T-helper 2 cell (primary cell): Measurements from ENCODE around the gene FOXD4L1.
"Not testable (repeated sequence)": the region's sequence is repeated elsewhere in the genome, so short reads cannot be mapped to it uniquely, and the experiment has no call there.

Experiments
- DNase-seq, 5 experiments: peaks; one replicate each; pipeline versions ENCODE4 v3.0.0 to v3.0.0-alpha.2; 2012 to 2022
- total RNA-seq, 2 donors: gene quantifications; one replicate each; lab custom pipeline; 2026; lab: John Stamatoyannopoulos, UW

FOXD4L1 gene
- 0.13 to 0.31 reads per million in 2 donors for total RNA-seq

- DNase-seq: not testable (repeated sequence)
Measured at GRCh38 chr2:113498365-113498764, at the start of gene FOXD4L1. Gene FOXD4L1, plus strand, starts transcription at chr2:113498665. Its CDS starts 592 bp downstream, at chr2:113499257.

GRCh38 chr2:113465770-113466169 is 32.7 kb upstream of the FOXD4L1 start:
- not testable (repeated sequence) for DNase-seq

GRCh38 chr2:113476688-113477368 is 21.6 kb upstream of the FOXD4L1 start:
- not testable (repeated sequence) for DNase-seq

- not testable (repeated sequence) for DNase-seq
Measured at GRCh38 chr2:113496527-113496926, 1.9 kb upstream of the FOXD4L1 start.

- DNase-seq: not testable (repeated sequence)
Measured at GRCh38 chr2:113499019-113499885, 787 bp downstream of the FOXD4L1 start.

- DNase-seq: not testable (repeated sequence)
Measured at GRCh38 chr2:113499886-113500722, 1.6 kb downstream of the FOXD4L1 start.

- DNase-seq: peak in 2 of 5 experiments; percentile 22 to 67
Measured at GRCh38 chr2:113500723-113501038, 2.2 kb downstream of the FOXD4L1 start.

- DNase-seq: not testable (repeated sequence)
Measured at GRCh38 chr2:113502216-113503093, 4.0 kb downstream of the FOXD4L1 start.

GRCh38 chr2:113503094-113504042 is 4.9 kb downstream of the FOXD4L1 start:
- DNase-seq: peak in 2 of 5 experiments; percentile 31 to 51

GRCh38 chr2:113504081-113504480 is 5.6 kb downstream of the FOXD4L1 start:
- DNase-seq: not testable (repeated sequence)

GRCh38 chr2:113507394-113508140 is 9.1 kb downstream of the FOXD4L1 start:
- not testable (repeated sequence) for DNase-seq

- not testable (repeated sequence) for DNase-seq
Measured at GRCh38 chr2:113508187-113508586, 9.7 kb downstream of the FOXD4L1 start.

- DNase-seq: not testable (repeated sequence)
Measured at GRCh38 chr2:113510913-113511312, 12.4 kb downstream of the FOXD4L1 start.

- DNase-seq: not testable (repeated sequence)
Measured at GRCh38 chr2:113511859-113512258, 13.4 kb downstream of the FOXD4L1 start.

GRCh38 chr2:113515457-113515856 is 17.0 kb downstream of the FOXD4L1 start:
- DNase-seq: not testable (repeated sequence)

GRCh38 chr2:113515995-113516394 is 17.5 kb downstream of the FOXD4L1 start:
- DNase-seq: not testable (repeated sequence)

- not testable (repeated sequence) for DNase-seq
Measured at GRCh38 chr2:113517025-113517424, 18.6 kb downstream of the FOXD4L1 start.

GRCh38 chr2:113520837-113521236 is 22.4 kb downstream of the FOXD4L1 start:
- not testable (repeated sequence) for DNase-seq

- DNase-seq: not testable (repeated sequence)
Measured at GRCh38 chr2:113521492-113521891, 23.0 kb downstream of the FOXD4L1 start.

GRCh38 chr2:113524986-113525385 is 26.5 kb downstream of the FOXD4L1 start:
- DNase-seq: not testable (repeated sequence)
